GM18502 (cell line): ENCODE data around the gene PTAR1.

Experiments used
- ATAC-seq: cut with Tn5 transposase; IDR thresholded peaks from one replicate; pipeline ENCODE4 v1.9.1; 2021; ENCODE audit warnings: mild to moderate bottlenecking; ENCODE audit not compliant: unreplicated experiment, poor library complexity

The PTAR1 gene

GRCh38 chr9:69677931-69678330, 81.9 kb downstream of the PTAR1 start:
- no peak for ATAC-seq

GRCh38 chr9:69675563-69675962, 84.2 kb downstream of the PTAR1 start:
- ATAC-seq, result no peak

GRCh38 chr9:69674716-69675438, 84.9 kb downstream of the PTAR1 start:
- no peak for ATAC-seq

- no peak for ATAC-seq
Measured at GRCh38 chr9:69674112-69674685, 85.6 kb downstream of the PTAR1 start.

GRCh38 chr9:69673311-69673640, 86.5 kb downstream of the PTAR1 start:
- ATAC-seq, result no peak

- peak; percentile 97 for ATAC-seq
Measured at GRCh38 chr9:69672596-69673310, 87.1 kb downstream of the PTAR1 start.

GRCh38 chr9:69671879-69672595, 87.8 kb downstream of the PTAR1 start, which contains the start of gene APBA1:
Gene APBA1, minus strand, starts transcription at chr9:69672371.
- ATAC-seq, result peak; percentile 51

GRCh38 chr9:69671311-69671878, 88.4 kb downstream of the PTAR1 start:
- no peak for ATAC-seq

- no peak for ATAC-seq
Measured at GRCh38 chr9:69667306-69667705, 92.5 kb downstream of the PTAR1 start.

GRCh38 chr9:69660304-69660703, 99.5 kb downstream of the PTAR1 start:
- ATAC-seq, result no peak
